Endothelial cell of umbilical vein (primary cell): ENCODE results near the gene NEMP1.

Source experiments
- CTCF ChIP-seq, 2 donors: IDR thresholded peaks; 1 replicate in 1 of 2; 2 replicates in 1 of 2; pipeline ENCODE4 v1.5.1; 2011; ENCODE audit warnings: low read length in 2 of 2, mild to moderate bottlenecking in 2 of 2, moderate library complexity in 2 of 2, control low read depth in 1 of 2, inconsistent platforms in 1 of 2, low read depth in 1 of 2; ENCODE audit not compliant: insufficient read depth in 1 of 2; ENCODE audit errors: extremely low read depth in 1 of 2
- EZH2 ChIP-seq: IDR thresholded peaks from 2 replicates; pipeline ENCODE4 v1.6.1; 2012; ENCODE audit warnings: borderline replicate concordance, low read depth, mild to moderate bottlenecking, moderate library complexity, low read length, inconsistent platforms; ENCODE audit not compliant: severe bottlenecking
- FOS ChIP-seq: IDR thresholded peaks from 2 replicates; pipeline ENCODE4 v1.6.1; 2011; ENCODE audit warnings: mild to moderate bottlenecking, low read length, moderate library complexity, borderline replicate concordance; ENCODE audit not compliant: insufficient read depth
- MAX ChIP-seq: IDR thresholded peaks from 2 replicates; pipeline ENCODE4 v1.6.1; 2011; ENCODE audit not compliant: insufficient read depth, insufficient read length
- POLR2A ChIP-seq: IDR thresholded peaks from 2 replicates; pipeline ENCODE4 v1.6.1; 2012; ENCODE audit warnings: low read depth, mild to moderate bottlenecking, control low read depth, low read length

- TF ChIP-seq FOS: peak; percentile 32
- no peak for TF ChIP-seq POLR2A
- TF ChIP-seq CTCF (IDR thresholded peaks at IDR 0.05; ENCODE audit: extremely low read depth in 1 of 2, insufficient read depth in 1 of 2, low read depth in 1 of 2, low read length in 2 of 2): peak in 1 of 2 donors; percentile 16
- TF ChIP-seq EZH2: peak; percentile 45
- TF ChIP-seq MAX: no peak
Measured at GRCh38 chr12:57127101-57127725, 48.6 kb upstream of the NEMP1 start.
